GM18520 (cell line): ENCODE results near the gene PTPRJ.

Experiments used
- ATAC-seq: cut with Tn5 transposase; IDR thresholded peaks from one replicate; pipeline ENCODE4 v1.9.1; 2021; ENCODE audit not compliant: unreplicated experiment

Gene PTPRJ

GRCh38 chr11:47994417-47994816, 14.1 kb downstream of the PTPRJ start:
- ATAC-seq, result no peak

- ATAC-seq, result no peak
Measured at GRCh38 chr11:47995360-47995769, 15.0 kb downstream of the PTPRJ start.

- no peak for ATAC-seq
Measured at GRCh38 chr11:47997063-47998053, 17.0 kb downstream of the PTPRJ start.

GRCh38 chr11:47998345-47998732, 18.0 kb downstream of the PTPRJ start:
- no peak for ATAC-seq

GRCh38 chr11:47998733-47999359, 18.5 kb downstream of the PTPRJ start:
- ATAC-seq, result no peak

GRCh38 chr11:48000432-48000831, 20.1 kb downstream of the PTPRJ start:
- no peak for ATAC-seq

GRCh38 chr11:48001438-48002021, 21.2 kb downstream of the PTPRJ start:
- ATAC-seq, result peak; percentile 76

- ATAC-seq, result no peak
Measured at GRCh38 chr11:48002561-48002960, 22.2 kb downstream of the PTPRJ start.

GRCh38 chr11:48003926-48004325, 23.6 kb downstream of the PTPRJ start:
- ATAC-seq, result no peak

- ATAC-seq, result no peak
Measured at GRCh38 chr11:48004456-48004855, 24.1 kb downstream of the PTPRJ start.

- no peak for ATAC-seq
Measured at GRCh38 chr11:48005136-48005535, 24.8 kb downstream of the PTPRJ start.

GRCh38 chr11:48005831-48006270, 25.5 kb downstream of the PTPRJ start:
- ATAC-seq, result no peak

- ATAC-seq, result peak; percentile 73
Measured at GRCh38 chr11:48006301-48006992, 26.1 kb downstream of the PTPRJ start.

GRCh38 chr11:48007677-48008076, 27.3 kb downstream of the PTPRJ start:
- no peak for ATAC-seq

GRCh38 chr11:48008951-48009270, 28.6 kb downstream of the PTPRJ start:
- peak; percentile 47 for ATAC-seq

- no peak for ATAC-seq
Measured at GRCh38 chr11:48011102-48011797, 30.9 kb downstream of the PTPRJ start.

- ATAC-seq, result no peak
Measured at GRCh38 chr11:48011798-48012391, 31.5 kb downstream of the PTPRJ start.

- ATAC-seq, result no peak
Measured at GRCh38 chr11:48013269-48013901, 33.0 kb downstream of the PTPRJ start.

- ATAC-seq, result no peak
Measured at GRCh38 chr11:48014917-48015316, 34.6 kb downstream of the PTPRJ start.
